Neuron (in vitro differentiated cells): Measurements from ENCODE around the gene GOLGA6C.
"Not testable (repeated sequence)": the region's sequence is repeated elsewhere in the genome, so short reads cannot be mapped to it uniquely, and the experiment has no call there.

ENCODE experiments used
- H2AFZ ChIP-seq: one replicate; pipeline ENCODE4 v1.6.1; 2013; ENCODE audit warnings: low read depth, mild to moderate bottlenecking, inconsistent platforms, low read length, moderate library complexity
- H3K27me3 ChIP-seq: one replicate; pipeline ENCODE4 v1.6.1; 2013; ENCODE audit warnings: low read length; ENCODE audit not compliant: insufficient read depth
- H3K36me3 ChIP-seq: one replicate; pipeline ENCODE4 v1.6.1; 2013; ENCODE audit warnings: low read length; ENCODE audit not compliant: insufficient read depth
- H3K4me1 ChIP-seq: one replicate; pipeline ENCODE4 v1.6.1; 2013; ENCODE audit warnings: low read length; ENCODE audit not compliant: insufficient read depth
- H3K4me3 ChIP-seq: 2 replicates; pipeline ENCODE4 v1.5.1; 2013; ENCODE audit warnings: mild to moderate bottlenecking, low read length, moderate library complexity
- H3K9me3 ChIP-seq: one replicate; pipeline ENCODE4 v1.6.1; 2013; ENCODE audit warnings: low read length

Gene GOLGA6C

GRCh38 chr15:75258034-75258433 lies at the start of gene GOLGA6C:
GOLGA6C (plus strand) TSS chr15:75258334; CDS start chr15:75258599, 265 bp downstream.
- not testable (repeated sequence) for H3K27me3 ChIP-seq, H3K36me3 ChIP-seq, H3K9me3 ChIP-seq, H3K4me1 ChIP-seq, H3K4me3 ChIP-seq, H2AFZ ChIP-seq

- H3K27me3 ChIP-seq = no peaks in the 10 kb centered on the region
- no peak overlapping the region for H2AFZ ChIP-seq
- peaks cover 50% of the 10 kb centered on the region for H3K36me3 ChIP-seq
- H3K4me3 ChIP-seq = no peak overlapping the region
- H3K4me1 ChIP-seq = no peaks in the 10 kb centered on the region
- no peaks in the 10 kb centered on the region for H3K9me3 ChIP-seq
Observed at GRCh38 chr15:75208501-75209288, 49.4 kb upstream of the GOLGA6C start.

GRCh38 chr15:75209289-75209676 lies 48.9 kb upstream of the GOLGA6C start:
- H3K27me3 ChIP-seq = no peaks in the 10 kb centered on the region
- no peak overlapping the region for H2AFZ ChIP-seq

GRCh38 chr15:75210811-75211230 lies 47.3 kb upstream of the GOLGA6C start:
- no peaks in the 10 kb centered on the region for H3K4me1 ChIP-seq
- no peak overlapping the region for H3K4me3 ChIP-seq
- H3K27me3 ChIP-seq = no peaks in the 10 kb centered on the region
- H3K36me3 ChIP-seq = peaks cover 49% of the 10 kb centered on the region
- H2AFZ ChIP-seq = no peak overlapping the region
- no peaks in the 10 kb centered on the region for H3K9me3 ChIP-seq

More at GRCh38 chr15:75209289-75209676, 48.9 kb upstream of the GOLGA6C start:
- H3K4me3 ChIP-seq = no peak overlapping the region
- peaks cover 50% of the 10 kb centered on the region for H3K36me3 ChIP-seq
- no peaks in the 10 kb centered on the region for H3K4me1 ChIP-seq
- H3K9me3 ChIP-seq = no peaks in the 10 kb centered on the region

GRCh38 chr15:75211436-75212199 lies 46.5 kb upstream of the GOLGA6C start:
- Histone ChIP-seq H3K36me3 (peaks cover 46% of the 10 kb centered on the region), H3K27me3 (no peaks in the 10 kb centered on the region), H2AFZ (no peak overlapping the region), H3K4me1 (no peaks in the 10 kb centered on the region), H3K4me3 (no peak overlapping the region), H3K9me3 (no peaks in the 10 kb centered on the region)

GRCh38 chr15:75212200-75212858 lies 45.8 kb upstream of the GOLGA6C start:
- H3K4me3 ChIP-seq = no peak overlapping the region
- H3K36me3 ChIP-seq = peaks cover 44% of the 10 kb centered on the region
- no peak overlapping the region for H2AFZ ChIP-seq
- H3K4me1 ChIP-seq = no peaks in the 10 kb centered on the region
- no peaks in the 10 kb centered on the region for H3K27me3 ChIP-seq
- no peaks in the 10 kb centered on the region for H3K9me3 ChIP-seq

- Histone ChIP-seq H3K4me3 (no peak overlapping the region), H2AFZ (no peak overlapping the region), H3K36me3 (peaks cover 35% of the 10 kb centered on the region), H3K4me1 (no peaks in the 10 kb centered on the region), H3K27me3 (no peaks in the 10 kb centered on the region), H3K9me3 (no peaks in the 10 kb centered on the region)
Observed at GRCh38 chr15:75213212-75213767, 44.8 kb upstream of the GOLGA6C start.

- no peaks in the 10 kb centered on the region for H3K27me3 ChIP-seq
- H3K9me3 ChIP-seq = no peaks in the 10 kb centered on the region
- H3K36me3 ChIP-seq = peaks cover 30% of the 10 kb centered on the region
- no peaks in the 10 kb centered on the region for H3K4me1 ChIP-seq
- H3K4me3 ChIP-seq = no peak overlapping the region
- no peak overlapping the region for H2AFZ ChIP-seq
Observed at GRCh38 chr15:75213768-75214221, 44.3 kb upstream of the GOLGA6C start.

GRCh38 chr15:75214293-75215096 lies 43.6 kb upstream of the GOLGA6C start:
- Histone ChIP-seq H3K9me3 (no peaks in the 10 kb centered on the region), H3K4me3 (no peak overlapping the region), H3K36me3 (peaks cover 23% of the 10 kb centered on the region), H3K27me3 (no peaks in the 10 kb centered on the region), H2AFZ (no peak overlapping the region), H3K4me1 (no peaks in the 10 kb centered on the region)

- peaks cover 17% of the 10 kb centered on the region for H3K36me3 ChIP-seq
- no peak overlapping the region for H2AFZ ChIP-seq
- H3K27me3 ChIP-seq = no peaks in the 10 kb centered on the region
- no peaks in the 10 kb centered on the region for H3K9me3 ChIP-seq
- H3K4me3 ChIP-seq = no peak overlapping the region
- no peaks in the 10 kb centered on the region for H3K4me1 ChIP-seq
Observed at GRCh38 chr15:75215107-75216004, 42.8 kb upstream of the GOLGA6C start.

GRCh38 chr15:75217012-75217411 lies 41.1 kb upstream of the GOLGA6C start:
- Histone ChIP-seq H3K4me1 (no peaks in the 10 kb centered on the region), H3K36me3 (peaks cover 3% of the 10 kb centered on the region), H2AFZ (no peak overlapping the region), H3K27me3 (no peaks in the 10 kb centered on the region), H3K9me3 (no peaks in the 10 kb centered on the region), H3K4me3 (no peak overlapping the region)
